Heart left ventricle (tissue), 16 donors: ENCODE measurements around the gene PDGFRA. TPM values are rescaled to one million over a fixed set of nuclear protein-coding genes. Genes with fewer than 3 reads are reported as not detected.
A peak's percentile ranks its signal among the peaks of the same experiment; 100 is the strongest.

Source experiments
- ATAC-seq, 4 donors: fragments of 200-7000 bp; cut with Tn5 transposase; one replicate each; pipeline ENCODE4 v1.9.1; 2020 to 2022; ENCODE audit warnings: moderate library complexity in 4 of 4, mild to moderate bottlenecking in 3 of 4, moderate number of reproducible peaks in 1 of 4
- DNase-seq, 5 donors: peaks; one replicate each; pipeline ENCODE4 v3.0.0-alpha.2; 2020
- H3K27ac ChIP-seq, 12 donors: fragments of 200-600 bp; sonication (generic) in 4 of 12; one replicate each; pipeline versions ENCODE4 v1.5.0 to v1.8.0; 2016 to 2022; ENCODE audit warnings: mild to moderate bottlenecking in 2 of 12
- H3K27me3 ChIP-seq, 9 donors: fragments of 200-600 bp; sonication (generic) in 2 of 9; one replicate each; pipeline versions ENCODE4 v1.5.1 to v1.8.0; 2016 to 2022; ENCODE audit warnings: mild to moderate bottlenecking in 3 of 9
- H3K36me3 ChIP-seq, 9 donors: fragments of 200-600 bp; sonication (generic) in 2 of 9; one replicate each; pipeline versions ENCODE4 v1.5.0 to v1.8.0; 2018 to 2022; ENCODE audit warnings: mild to moderate bottlenecking in 2 of 9
- H3K4me1 ChIP-seq, 12 donors: fragments of 200-600 bp; sonication (generic) in 4 of 12; one replicate each; pipeline versions ENCODE4 v1.5.0 to v1.8.0; 2016 to 2022; ENCODE audit warnings: mild to moderate bottlenecking in 3 of 12
- H3K4me3 ChIP-seq, 12 donors: fragments of 200-600 bp; sonication (generic) in 4 of 12; one replicate each; pipeline versions ENCODE4 v1.5.0 to v1.8.0; 2017 to 2022; ENCODE audit warnings: mild to moderate bottlenecking in 9 of 12, moderate library complexity in 4 of 12
- H3K9me3 ChIP-seq, 12 donors: fragments of 200-600 bp; sonication (generic) in 4 of 12; one replicate each; pipeline versions ENCODE4 v1.5.0 to v1.8.0; 2016 to 2022; ENCODE audit warnings: mild to moderate bottlenecking in 1 of 12
- CTCF ChIP-seq, 12 donors: fragments of 200-600 bp; sonication (generic) in 4 of 12; IDR thresholded peaks; one replicate each; pipeline versions ENCODE4 v1.5.0 to v1.8.0; 2018 to 2022; ENCODE audit warnings: antibody characterized with exemption in 12 of 12, mild to moderate bottlenecking in 5 of 12
- POLR2A ChIP-seq, 2 donors: fragments of 450-650 bp; IDR thresholded peaks; one replicate each; pipeline ENCODE4 v1.6.1; 2017; ENCODE audit warnings: antibody characterized with exemption in 2 of 2, mild to moderate bottlenecking in 2 of 2, moderate library complexity in 2 of 2
- WGBS, 4 donors: extraction: QIAGEN DNeasy Blood & Tissue Kit in 2 of 4; methylation state at CpG; one replicate each; pipeline versions ENCODE4 v1.1.5 to v1.1.7; 2013 to 2018; 5-methylcytosine and 5-hydroxymethylcytosine counted together
- intact Hi-C, 10 donors: fragments of 100-400 bp; cut with DNase I; formaldehyde crosslinking; loops; one replicate each; pipeline versions ENCODE4 v1.11.1 to v1.14.2; 2022
- polyA plus RNA-seq, 2 donors: library from polyadenylated mRNA; stranded (reverse); fragments of 200-250 nt; gene quantifications; one replicate each; pipeline ENCODE4 v1.2.3, GENCODE V29; 2013
- total RNA-seq, 9 donors: library from RNA; depleted of rRNA in 2 of 9; stranded (reverse); fragments of >200 nt in 2 of 9; fragmentation: NEBNext Ultra II Directional in 3 of 9; extraction: Animal tissue kit (Norgen Biotek cat#: 25700) in 3 of 9; gene quantifications; one replicate each; pipeline versions ENCODE4 v1.1.0 to v1.2.4, GENCODE V29; 2016 to 2023
- donor health status: ischemic (EF 13 %, LVEDD 7.1; RV severe dilation, severe dysfunction).
- donor health status: healthy with polysubstance abuse.
- donor health status: DM: no; HTN: yes; CAD: no.
- donor health status: DM: no; HTN: no; CAD: no.
- donor health status: ischemic (EF 25% LVEDD 6.9; RV normal size, moderate dysfunction).
- donor health status: ischemic (EF 25% LVEDD 5.7; RV mildly dilated, moderate dysfunction).
- donor health status: healthy.
- donor health status: DM: yes; HTN: yes; CAD: no.
- donor health status: ischemic (EF 35%, LVEDD 5.7; RV mildly dilated, moderate dysfunction).
- donor health status: nonischemic (EF 11% LVEDD 7.7; RV severe dilation, severe dysfunction).
- donor health status: DM: yes; HTN: yes; CAD: no.
- donor health status: PGD.
- donor health status: ischemic (EF 29% LVEDD 5.4; RV normal size, mild dysfunction).
- donor health status: nonischemic (EF 23%, LVEDD 6.1; RV moderate dilation, normal function).

Gene PDGFRA
- total and polyA plus RNA-seq, 11 donors: 4.3 to 58.1 (median 18.9) TPM

GRCh38 chr4:54213001-54213400, 16.1 kb upstream of the PDGFRA start:
- no peak for TF ChIP-seq CTCF (IDR thresholded peaks at IDR 0.05)
- TF ChIP-seq POLR2A (IDR thresholded peaks at IDR 0.05): no peak
- H3K27ac ChIP-seq: peak overlapping the region in 8 of 12 donors; percentile 9 to 82 (median 32)
- 46 to 58% (median 52%) methylated on average over 3 of the region's 3 CpGs for WGBS, 4 donors

GRCh38 chr4:54213761-54214160, 15.3 kb upstream of the PDGFRA start:
- Histone ChIP-seq H3K27me3 (peaks cover 0 to 11% (median 0%) of the 10 kb centered on the region in 9 donors), H3K4me3 (no peak overlapping the region), H3K9me3 (no peaks in the 10 kb centered on the region), H3K27ac (peak overlapping the region in 10 of 12 donors; percentile 1 to 82 (median 33)), H3K36me3 (no peaks in the 10 kb centered on the region), H3K4me1 (peaks cover 0 to 18% (median 5%) of the 10 kb centered on the region in 12 donors)
- peak in 3 of 4 donors; percentile 30 to 54 (median 53) for ATAC-seq
- DNase-seq: peak in 2 of 5 donors; percentile 31 to 54
- 39 to 54% (median 45%) methylated on average over 4 of the region's 4 CpGs for WGBS, 4 donors
- no peak for TF ChIP-seq POLR2A (IDR thresholded peaks at IDR 0.05)
- no peak for TF ChIP-seq CTCF (IDR thresholded peaks at IDR 0.05)
- intact Hi-C loops: loop anchor here in 3 of 10 donors (1.0 to 10.0 kb wide), 4 partner anchors 109 to 283 kb away; partner anchors contain the start of genes CHIC2 (in 2 of the 3) and GSX2 (in 1 of the 3)

More at GRCh38 chr4:54213001-54213400, 16.1 kb upstream of the PDGFRA start:
- Histone ChIP-seq H3K4me1 (peaks cover 0 to 14% (median 3%) of the 10 kb centered on the region in 12 donors), H3K27me3 (peaks cover 0 to 4% (median 0%) of the 10 kb centered on the region in 9 donors), H3K9me3 (no peaks in the 10 kb centered on the region), H3K36me3 (no peaks in the 10 kb centered on the region), H3K4me3 (no peak overlapping the region)
- intact Hi-C loops: loop anchor here in 2 of 10 donors (10.0 kb wide), 2 partner anchors 108 to 148 kb away; partner anchors contain the start of genes CHIC2 (in 2 of the 2) and GSX2 (in 1 of the 2)
- no peak for DNase-seq
- no peak for ATAC-seq

GRCh38 chr4:54215379-54216077, 13.6 kb upstream of the PDGFRA start:
- WGBS, 4 donors: 77 to 83% (median 81%) methylated on average over 4 of the region's 4 CpGs
- DNase-seq (no peak), ATAC-seq (no peak)
- Histone ChIP-seq H3K27ac (no peak overlapping the region), H3K4me3 (no peak overlapping the region), H3K36me3 (no peaks in the 10 kb centered on the region), H3K4me1 (peaks cover 0 to 18% (median 5%) of the 10 kb centered on the region in 12 donors), H3K27me3 (peaks cover 0 to 24% (median 0%) of the 10 kb centered on the region in 9 donors), H3K9me3 (no peaks in the 10 kb centered on the region)
- TF ChIP-seq POLR2A (IDR thresholded peaks at IDR 0.05) (no peak), CTCF (IDR thresholded peaks at IDR 0.05) (no peak)
- intact Hi-C loops: loop anchor here in 9 of 10 donors (2.0 to 10.0 kb wide), 11 partner anchors 111 to 1018 kb away; partner anchors contain the start of genes CHIC2 (in 4 of the 9) and GSX2 (in 1 of the 9)
